NCI-H1105 treated with DMSO at 0.1 percent for 48 hours (cell line): ENCODE data around the gene ERBB4.

ENCODE experiments used
- DNase-seq: peaks from one replicate; lab custom pipeline; 2025; lab: John Stamatoyannopoulos, UW

Gene ERBB4

GRCh38 chr2:212538305-212539071 lies at the start of gene ERBB4:
TSS of gene ERBB4 (minus strand) at chr2:212538802. CDS start at chr2:212538530, 272 bp downstream.
- no peak for DNase-seq

GRCh38 chr2:212580117-212580516 lies 41.5 kb upstream of the ERBB4 start:
- no peak for DNase-seq

- DNase-seq, result no peak
Observed at GRCh38 chr2:212556296-212556695, 17.7 kb upstream of the ERBB4 start.

- DNase-seq, result no peak
Observed at GRCh38 chr2:212554233-212554632, 15.6 kb upstream of the ERBB4 start.

DNA sequence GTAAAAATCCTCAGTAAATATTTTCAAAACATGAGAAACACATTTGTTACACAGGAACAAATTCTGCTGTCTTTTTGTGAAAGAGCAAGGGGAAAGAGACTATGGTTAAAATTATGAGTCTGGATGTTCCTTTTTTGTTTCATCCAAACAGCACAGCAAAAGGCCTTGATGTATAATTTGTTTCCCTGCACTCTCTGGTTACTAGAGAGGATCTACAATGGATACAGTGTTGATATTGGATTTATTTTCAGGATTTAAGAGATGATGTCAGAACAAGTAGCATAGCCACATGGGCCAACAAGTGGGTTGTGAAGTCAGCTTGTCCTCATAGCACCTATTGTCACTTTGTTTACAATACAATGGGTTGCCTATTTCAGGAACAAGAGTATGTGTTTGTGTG lies 11.3 kb upstream of the ERBB4 start:
- DNase-seq, result no peak

DNA sequence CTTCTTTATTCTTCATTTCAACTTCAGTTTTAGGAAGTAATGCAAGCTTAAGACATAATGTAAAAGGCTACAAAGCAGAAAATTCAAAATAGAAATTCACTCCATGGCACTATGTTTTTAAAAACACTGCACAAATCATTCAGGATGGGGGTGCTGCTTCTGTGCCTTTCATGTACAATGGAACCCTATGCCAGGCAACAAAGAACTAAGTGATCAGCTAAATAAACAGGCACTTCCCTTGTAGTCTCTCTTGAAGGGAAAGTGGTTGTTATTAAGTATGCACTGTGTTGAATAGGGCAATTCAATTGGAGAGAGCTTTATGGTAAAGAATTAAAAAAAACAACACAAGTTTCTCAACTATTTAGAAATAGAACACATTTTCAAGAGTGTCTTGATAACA lies 10.9 kb upstream of the ERBB4 start:
- DNase-seq, result peak; percentile 28

GRCh38 chr2:212548455-212548819 lies 9.8 kb upstream of the ERBB4 start:
- DNase-seq, result no peak

DNA sequence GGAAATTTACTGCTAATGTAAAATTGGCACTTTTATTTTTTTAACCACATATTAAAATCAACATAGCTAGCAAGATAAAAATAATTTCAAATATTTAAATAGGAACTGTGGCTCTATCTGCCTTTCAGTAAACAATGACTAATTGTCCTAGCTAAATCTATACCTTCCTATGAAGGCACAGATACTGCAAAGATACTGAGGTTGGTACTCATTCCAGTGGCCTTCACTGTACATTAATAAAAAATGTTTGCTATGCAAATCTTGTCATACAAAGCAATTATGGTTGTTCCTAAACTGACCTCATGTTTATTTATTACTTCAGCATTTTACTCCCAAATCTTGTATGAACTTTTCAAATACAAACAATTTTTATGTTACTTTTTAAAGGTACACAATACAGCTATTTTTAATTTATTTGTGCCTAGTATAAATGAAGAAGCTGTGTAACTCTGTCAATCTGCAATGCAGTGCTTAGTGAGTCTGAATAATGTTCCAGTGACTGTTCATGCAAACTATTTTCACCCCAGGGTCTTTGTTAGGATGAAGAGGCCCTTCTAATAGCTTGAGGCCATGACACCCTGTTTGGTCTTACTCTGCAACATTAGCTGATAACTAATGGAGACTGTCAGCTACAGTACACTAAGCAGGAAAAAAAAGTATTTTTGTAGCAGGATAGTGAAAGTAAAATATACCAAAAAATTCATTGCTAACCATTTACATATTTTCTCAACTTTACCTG lies 9.3 kb upstream of the ERBB4 start:
- no peak for DNase-seq

DNA sequence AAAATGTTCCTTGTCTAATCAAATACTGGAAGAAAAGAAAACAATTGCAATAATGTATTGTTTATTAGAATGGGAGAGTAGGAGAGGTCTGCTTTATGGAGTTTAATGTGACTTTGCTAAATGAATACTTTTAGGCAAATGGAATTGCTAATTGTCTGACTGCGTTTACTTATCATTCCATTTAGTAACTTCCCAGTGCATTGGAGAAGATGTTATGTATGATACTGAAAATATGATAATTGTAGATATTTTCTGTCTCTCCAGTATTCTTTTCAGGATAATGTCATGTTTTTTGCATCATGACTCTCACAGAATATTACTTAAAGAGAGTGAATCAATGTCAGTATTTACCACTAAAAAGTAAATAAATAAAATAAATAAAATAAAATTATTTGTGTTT lies 8.1 kb upstream of the ERBB4 start:
- no peak for DNase-seq

- no peak for DNase-seq
Observed at GRCh38 chr2:212540341-212540740, 1.7 kb upstream of the ERBB4 start.

- DNase-seq, result peak; percentile 35
Observed at GRCh38 chr2:212539072-212539880, 674 bp upstream of the ERBB4 start.

- DNase-seq, result peak; percentile 14
Observed at GRCh38 chr2:212537726-212538304, 787 bp downstream of the ERBB4 start.

DNA sequence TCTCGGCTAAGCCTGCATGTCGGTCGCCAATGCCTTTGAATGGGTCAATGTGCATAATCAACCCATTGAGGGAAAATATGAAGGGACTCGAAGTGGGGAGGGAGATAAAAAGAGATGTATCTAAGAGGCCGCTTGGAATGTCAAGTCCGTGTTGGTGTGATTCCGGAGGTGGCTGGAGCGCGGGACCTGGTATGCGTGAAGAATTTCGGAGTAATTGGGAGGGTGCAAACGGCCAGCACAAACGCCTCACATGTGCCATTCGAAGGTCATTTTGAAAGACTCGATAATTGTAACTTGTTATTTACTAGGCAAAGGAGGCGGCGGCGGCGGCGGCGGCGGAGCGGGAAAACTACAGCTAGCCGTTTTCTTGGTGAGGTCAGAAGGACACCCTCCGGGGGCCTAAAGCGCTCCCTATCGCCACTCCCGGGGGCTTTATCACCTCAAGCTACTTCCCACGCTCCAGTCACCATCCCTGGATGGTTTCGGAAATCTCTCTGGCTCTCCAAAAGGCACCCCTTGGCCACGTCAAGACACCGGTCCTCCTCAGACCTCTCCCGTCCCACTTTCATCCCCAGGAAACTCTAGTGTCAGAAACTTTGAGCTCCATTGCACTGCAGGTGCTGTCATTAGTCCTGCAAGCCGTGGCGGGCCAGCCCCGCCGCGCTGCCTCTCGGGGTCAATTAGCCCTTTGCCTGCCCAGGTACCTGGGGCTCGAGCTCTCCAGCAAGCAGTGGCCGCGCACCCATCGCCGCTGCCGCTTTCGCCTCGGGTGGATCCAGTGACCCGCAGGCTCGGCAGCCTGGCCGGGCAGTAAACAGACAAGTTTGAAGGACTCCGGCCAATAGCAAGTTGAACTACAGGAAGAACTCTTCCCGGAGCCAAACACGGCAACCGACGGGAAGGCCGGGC lies 1.5 kb downstream of the ERBB4 start:
- DNase-seq, result no peak

- peak; percentile 46 for DNase-seq
Observed at GRCh38 chr2:212535996-212536816, 2.4 kb downstream of the ERBB4 start.

- no peak for DNase-seq
Observed at GRCh38 chr2:212534336-212534735, 4.3 kb downstream of the ERBB4 start.

DNA sequence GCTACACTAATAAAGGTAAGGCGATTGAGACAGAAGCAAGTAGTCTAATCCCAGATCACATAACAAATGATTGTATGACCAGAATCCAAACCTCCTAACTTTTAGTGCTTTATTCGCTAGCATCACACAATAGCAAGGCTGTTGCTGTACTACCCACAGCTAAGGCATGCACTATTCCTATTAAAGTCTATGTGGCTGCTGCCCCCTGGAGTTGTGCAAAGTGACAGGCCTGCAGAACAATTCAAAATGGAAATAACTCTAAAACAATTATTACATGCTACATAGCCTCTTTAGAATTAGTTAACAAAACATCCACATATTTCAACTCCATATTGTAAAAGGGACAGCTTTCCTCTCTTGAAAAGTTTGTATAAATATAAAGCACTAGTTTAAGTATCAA lies 6.0 kb downstream of the ERBB4 start:
- DNase-seq, result no peak

DNA sequence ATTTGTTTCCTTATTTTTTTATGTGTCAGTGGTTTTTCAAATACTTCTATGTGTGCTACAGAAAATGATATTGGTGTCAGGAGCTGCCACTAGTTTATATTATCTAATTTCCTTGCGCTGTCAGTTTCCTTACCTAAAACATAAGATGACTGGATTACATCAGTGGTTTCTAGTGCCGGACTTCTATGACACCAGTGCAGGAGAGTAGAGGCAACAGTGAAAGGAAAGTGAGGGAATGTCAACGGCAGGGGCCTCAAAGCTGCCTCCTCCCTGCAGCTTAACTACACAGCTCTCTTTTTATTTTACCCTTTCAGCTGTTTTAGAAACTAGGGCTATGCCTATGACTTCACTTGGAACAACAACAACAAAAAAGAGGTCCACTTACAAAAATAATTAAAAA lies 6.5 kb downstream of the ERBB4 start:
- DNase-seq, result no peak

DNA sequence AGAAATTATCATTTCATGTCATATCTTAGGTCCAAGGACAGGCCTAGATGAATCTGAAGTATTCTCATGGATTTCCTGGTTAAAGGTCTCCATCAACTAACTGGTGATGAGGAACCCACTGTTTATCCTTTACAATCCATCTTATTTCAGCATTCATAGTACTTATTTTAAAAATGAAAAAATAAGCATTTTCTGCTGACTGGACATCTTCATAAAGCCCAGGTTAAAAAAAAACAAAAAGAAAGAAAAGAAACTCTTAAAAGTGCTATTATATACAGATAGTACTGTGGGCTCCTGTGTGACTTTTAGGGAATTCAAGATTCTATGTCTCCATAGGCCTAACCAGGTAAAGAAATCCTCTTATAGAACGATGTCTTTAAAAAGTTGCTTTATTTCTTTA lies 7.1 kb downstream of the ERBB4 start:
- no peak for DNase-seq

DNA sequence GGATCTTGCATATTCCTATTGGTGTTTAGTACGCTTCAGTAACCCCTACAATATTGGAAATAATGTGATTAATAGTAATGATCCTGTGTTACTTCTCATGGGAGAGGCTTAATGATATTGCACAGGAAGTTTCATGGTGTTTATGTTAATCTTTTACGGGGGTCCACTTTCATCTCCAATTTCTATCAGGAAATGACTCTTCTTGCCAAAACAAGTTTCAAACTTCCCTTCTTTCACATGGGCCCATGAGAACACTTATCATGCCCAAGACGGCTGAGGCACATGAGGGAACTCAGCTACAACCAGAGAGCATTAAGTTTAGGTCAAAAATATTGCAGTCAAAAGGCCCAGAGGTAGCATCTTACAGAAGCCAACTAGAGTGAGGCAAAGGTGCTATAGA lies 7.6 kb downstream of the ERBB4 start:
- no peak for DNase-seq

- no peak for DNase-seq
Observed at GRCh38 chr2:212530373-212530772, 8.2 kb downstream of the ERBB4 start.
